Ovary (tissue), 3 donors: ENCODE data around the gene TBX20.
"Not testable (repeated sequence)": the region's sequence is repeated elsewhere in the genome, so short reads cannot be mapped to it uniquely, and the experiment has no call there.

Experiments used
- EP300 ChIP-seq: sonication (generic); formaldehyde crosslinking; IDR thresholded peaks from one replicate; pipeline ENCODE4 v1.6.1; 2017; ENCODE audit warnings: antibody characterized with exemption
- POLR2A ChIP-seq: fragments of 450-650 bp; IDR thresholded peaks from one replicate; pipeline ENCODE4 v1.6.1; 2017; ENCODE audit warnings: antibody characterized with exemption, mild to moderate bottlenecking, moderate library complexity
- TF ChIP-seq, protein P1 (sequence below), 3 donors: fragments of 450-650 bp in 2 of 3; fragments of 200-600 bp in 1 of 3; IDR thresholded peaks; one replicate each; pipeline versions ENCODE4 v1.5.1 to v1.8.0; 2016 to 2022; ENCODE audit warnings: antibody characterized with exemption in 3 of 3, mild to moderate bottlenecking in 1 of 3
- donor health status: DM: no; HTN: no; CAD: no.

GRCh38 chr7:35241008-35241407 lies 12.9 kb downstream of the TBX20 start:
- TF ChIP-seq, protein P1, sequence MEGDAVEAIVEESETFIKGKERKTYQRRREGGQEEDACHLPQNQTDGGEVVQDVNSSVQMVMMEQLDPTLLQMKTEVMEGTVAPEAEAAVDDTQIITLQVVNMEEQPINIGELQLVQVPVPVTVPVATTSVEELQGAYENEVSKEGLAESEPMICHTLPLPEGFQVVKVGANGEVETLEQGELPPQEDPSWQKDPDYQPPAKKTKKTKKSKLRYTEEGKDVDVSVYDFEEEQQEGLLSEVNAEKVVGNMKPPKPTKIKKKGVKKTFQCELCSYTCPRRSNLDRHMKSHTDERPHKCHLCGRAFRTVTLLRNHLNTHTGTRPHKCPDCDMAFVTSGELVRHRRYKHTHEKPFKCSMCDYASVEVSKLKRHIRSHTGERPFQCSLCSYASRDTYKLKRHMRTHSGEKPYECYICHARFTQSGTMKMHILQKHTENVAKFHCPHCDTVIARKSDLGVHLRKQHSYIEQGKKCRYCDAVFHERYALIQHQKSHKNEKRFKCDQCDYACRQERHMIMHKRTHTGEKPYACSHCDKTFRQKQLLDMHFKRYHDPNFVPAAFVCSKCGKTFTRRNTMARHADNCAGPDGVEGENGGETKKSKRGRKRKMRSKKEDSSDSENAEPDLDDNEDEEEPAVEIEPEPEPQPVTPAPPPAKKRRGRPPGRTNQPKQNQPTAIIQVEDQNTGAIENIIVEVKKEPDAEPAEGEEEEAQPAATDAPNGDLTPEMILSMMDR (IDR thresholded peaks at IDR 0.05), result not testable (repeated sequence)
- TF ChIP-seq EP300, POLR2A: not testable (repeated sequence)
